HepG2 (cell line): ENCODE results near the gene CDO1. TPM values are rescaled to one million over a fixed set of nuclear protein-coding genes. Genes with fewer than 3 reads are reported as not detected.

ENCODE experiments used
- ATF2 ChIP-seq: sonication (generic); formaldehyde crosslinking; IDR thresholded peaks from 2 replicates; pipeline ENCODE4 v1.4.0; 2020; ENCODE audit warnings: missing genetic modification reagents
- ATF3 ChIP-seq: sonication (generic); formaldehyde crosslinking; IDR thresholded peaks from 2 replicates; pipeline ENCODE4 v1.4.0; 2020; ENCODE audit warnings: missing genetic modification reagents
- HNF1A ChIP-seq, 2 experiments: sonication (generic) in 1 of 2; formaldehyde crosslinking in 1 of 2; IDR thresholded peaks; 2 replicates each; pipeline versions ENCODE4 v1.4.0 to v1.6.1; 2016 to 2020; ENCODE audit warnings: borderline replicate concordance in 1 of 2, low read depth in 1 of 2, mild to moderate bottlenecking in 1 of 2, missing genetic modification reagents in 1 of 2
- KLF6 ChIP-seq: IDR thresholded peaks from 2 replicates; pipeline ENCODE4 v1.8.0; 2016; ENCODE audit warnings: missing biosample characterization, missing genetic modification reagents
- NFE2 ChIP-seq: sonication (generic); formaldehyde crosslinking; IDR thresholded peaks from 2 replicates; pipeline ENCODE4 v1.4.0; 2020; ENCODE audit warnings: missing genetic modification reagents
- REL ChIP-seq: sonication (generic); formaldehyde crosslinking; conservative IDR thresholded peaks from 2 replicates; pipeline ENCODE4 v1.8.0; 2022; ENCODE audit warnings: mild to moderate bottlenecking, missing genetic modification reagents, moderate library complexity
- REPIN1 ChIP-seq: sonication (generic); formaldehyde crosslinking; IDR thresholded peaks from 2 replicates; pipeline ENCODE4 v1.8.0; 2022; ENCODE audit warnings: missing genetic modification reagents, low read depth, mild to moderate bottlenecking, borderline replicate concordance
- SIX1 ChIP-seq: sonication (generic); formaldehyde crosslinking; IDR thresholded peaks from 2 replicates; pipeline ENCODE4 v1.4.0; 2020; ENCODE audit warnings: missing genetic modification reagents, borderline replicate concordance
- SNAPC4 ChIP-seq: sonication (generic); formaldehyde crosslinking; IDR thresholded peaks from 2 replicates; pipeline ENCODE4 v1.4.0; 2020; ENCODE audit warnings: mild to moderate bottlenecking, missing genetic modification reagents
- SNAPC5 ChIP-seq: sonication (generic); formaldehyde crosslinking; IDR thresholded peaks from 2 replicates; pipeline ENCODE4 v1.8.1; 2023; ENCODE audit warnings: mild to moderate bottlenecking, missing genetic modification reagents, borderline replicate concordance
- TEAD2 ChIP-seq: sonication (generic); formaldehyde crosslinking; IDR thresholded peaks from 2 replicates; pipeline ENCODE4 v1.9.0; 2021; ENCODE audit warnings: missing genetic modification reagents
- TIGD3 ChIP-seq: sonication (generic); formaldehyde crosslinking; IDR thresholded peaks from 2 replicates; pipeline ENCODE4 v1.5.1; 2020; ENCODE audit warnings: mild to moderate bottlenecking, missing genetic modification reagents, borderline replicate concordance
- ZFP90 ChIP-seq: sonication (generic); formaldehyde crosslinking; IDR thresholded peaks from 2 replicates; pipeline ENCODE4 v1.8.0; 2022; ENCODE audit warnings: missing genetic modification reagents, mild to moderate bottlenecking, inconsistent platforms, borderline replicate concordance
- ZNF839 ChIP-seq: sonication (generic); formaldehyde crosslinking; IDR thresholded peaks from 2 replicates; pipeline ENCODE4 v1.4.0; 2020; ENCODE audit warnings: missing genetic modification reagents, mild to moderate bottlenecking, borderline replicate concordance
- ZNF841 ChIP-seq: sonication (generic); formaldehyde crosslinking; IDR thresholded peaks from 2 replicates; pipeline ENCODE4 v1.8.1; 2023; ENCODE audit warnings: missing genetic modification reagents, borderline replicate concordance
- polyA plus RNA-seq, 8 experiments: library from polyadenylated mRNA; depleted of rRNA in 3 of 8; stranded (reverse) in 7 of 8; unstranded in 1 of 8; fragments of >200 nt; fragmentation: Illumina TruSeq in 4 of 8; extraction: Trizol in 4 of 8; gene quantifications; 2 replicates each; pipeline versions ENCODE4 v1.2.1 to v1.2.3, GENCODE V29; 2011 to 2016; ENCODE audit warnings: low read depth in 4 of 8, missing spikeins in 1 of 8, mixed read lengths in 1 of 8; ENCODE audit not compliant: insufficient read depth in 1 of 8
- total RNA-seq, 5 experiments: library from RNA; depleted of rRNA; stranded (reverse); fragments of >200 nt; fragmentation: Illumina TruSeq; extraction: Trizol; gene quantifications; 2 replicates each; pipeline ENCODE4 v1.2.3, GENCODE V29; 2016; ENCODE audit warnings: low read depth in 1 of 5

Gene CDO1
- total and polyA plus RNA-seq, 2 of the 13 experiments (the other 11 are each of a cell fraction or from before 2014, with no cell fraction given): 3.2 to 4.4 TPM

GRCh38 chr5:115841382-115842088 lies 25.1 kb upstream of the CDO1 start, which contains the start of the genes AP3S1 and ATG12 (continued):
- TF ChIP-seq ATF2 (CRISPR knock-in tag) (peak; percentile 87), ZFP90 (CRISPR knock-in tag) (peak; percentile 65; the same call in 1 of the 2 replicates), SNAPC4 (CRISPR knock-in tag) (peak; percentile 92), ZNF839 (CRISPR knock-in tag) (no peak), SIX1 (CRISPR knock-in tag) (no peak), ZNF841 (CRISPR knock-in tag) (peak; percentile 90), SNAPC5 (CRISPR knock-in tag) (no peak), NFE2 (CRISPR knock-in tag) (peak; percentile 43; the same call in 1 of the 2 replicates), REPIN1 (CRISPR knock-in tag) (0 out of 2 replicates have a peak, but pooled peaks have one; percentile 72), ATF3 (no peak), HNF1A (IDR thresholded peaks at IDR 0.05; ENCODE audit: low read depth) (no peak), HNF1A (CRISPR knock-in tag; IDR thresholded peaks at IDR 0.05; ENCODE audit: borderline replicate concordance) (peak; percentile 51; the same call in 1 of the 2 replicates), TEAD2 (no peak), REL (CRISPR knock-in tag) (peak; percentile 96), TIGD3 (CRISPR knock-in tag) (no peak), KLF6 (CRISPR knock-in tag) (peak; percentile 96)
